Glomerular endothelial cell (primary cell): ENCODE results near the gene ANOS1. TPM values are rescaled to one million over a fixed set of nuclear protein-coding genes. Genes with fewer than 3 reads are reported as not detected.
"Not testable (repeated sequence)": the region's sequence is repeated elsewhere in the genome, so short reads cannot be mapped to it uniquely, and the experiment has no call there.

Experiments
- DNase-seq: peaks from one replicate; pipeline ENCODE4 v3.0.0-alpha.2; 2011; ENCODE audit warnings: low read depth, low spot score; ENCODE audit errors: extremely low read depth
- total RNA-seq: library from RNA; depleted of rRNA; stranded (reverse); fragments of >200 nt; gene quantifications from 2 replicates; pipeline ENCODE4 v1.2.3, GENCODE V29; 2015

ANOS1 gene
- total RNA-seq, 1 donor from 2014 or later, result 4.1 TPM

DNA sequence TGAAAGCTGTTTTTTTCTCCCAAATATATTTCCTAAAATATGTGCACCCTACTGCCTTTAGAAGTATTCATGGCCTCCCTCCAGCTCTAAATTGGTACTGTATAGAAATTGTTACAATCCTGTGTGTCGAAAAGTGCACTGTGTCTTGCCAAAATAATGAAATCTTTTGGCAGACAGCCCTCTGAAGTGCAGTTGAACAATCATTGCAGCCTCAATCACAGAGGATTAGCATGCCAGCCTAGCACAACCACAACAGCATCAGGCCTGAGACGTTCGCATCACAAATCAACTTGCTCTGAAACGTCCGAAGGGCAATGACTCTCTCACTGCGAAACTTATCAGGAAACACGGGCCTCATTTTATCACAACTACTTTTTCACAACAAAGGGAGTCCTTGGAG lies 99.0 kb downstream of the ANOS1 start:
- DNase-seq, result no peak

DNA sequence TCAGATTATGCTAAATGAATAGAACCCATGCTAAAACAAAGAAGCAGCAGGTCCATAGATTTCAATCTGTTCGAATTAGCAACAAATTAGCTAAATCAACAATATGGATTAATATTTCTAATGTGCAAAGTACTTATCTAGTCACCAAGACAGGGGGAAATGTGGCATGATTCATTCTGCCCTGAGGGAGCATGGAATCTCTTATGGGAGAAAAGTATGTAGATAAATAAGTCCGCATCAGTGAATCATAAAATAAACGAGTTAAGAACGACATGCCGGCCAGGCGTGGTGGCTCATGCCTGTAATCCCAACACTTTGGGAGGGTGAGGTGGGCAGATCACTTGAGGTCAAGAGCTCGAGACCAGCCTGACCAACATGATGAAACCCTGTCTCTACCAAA lies 102.1 kb downstream of the ANOS1 start:
- no peak for DNase-seq

DNA sequence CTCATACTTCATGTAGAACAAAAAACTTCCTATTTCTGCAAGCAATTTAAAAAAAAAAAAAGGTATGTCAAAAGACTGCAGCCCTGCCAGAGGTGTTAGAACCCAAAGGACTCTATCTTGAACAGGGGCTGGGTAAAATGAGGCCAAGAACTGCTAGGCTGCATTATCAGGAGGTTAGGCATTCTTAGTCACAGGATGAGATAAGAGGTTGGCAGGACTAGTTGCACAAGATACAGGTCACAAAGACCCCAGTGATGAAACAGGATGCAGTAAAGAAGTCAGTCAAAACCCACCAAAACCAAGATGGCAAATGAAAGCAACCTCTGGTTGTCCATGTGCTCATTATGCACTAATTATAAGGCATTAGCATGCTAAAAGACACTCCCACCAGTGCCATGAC lies 104.1 kb downstream of the ANOS1 start:
- DNase-seq, result no peak

DNA sequence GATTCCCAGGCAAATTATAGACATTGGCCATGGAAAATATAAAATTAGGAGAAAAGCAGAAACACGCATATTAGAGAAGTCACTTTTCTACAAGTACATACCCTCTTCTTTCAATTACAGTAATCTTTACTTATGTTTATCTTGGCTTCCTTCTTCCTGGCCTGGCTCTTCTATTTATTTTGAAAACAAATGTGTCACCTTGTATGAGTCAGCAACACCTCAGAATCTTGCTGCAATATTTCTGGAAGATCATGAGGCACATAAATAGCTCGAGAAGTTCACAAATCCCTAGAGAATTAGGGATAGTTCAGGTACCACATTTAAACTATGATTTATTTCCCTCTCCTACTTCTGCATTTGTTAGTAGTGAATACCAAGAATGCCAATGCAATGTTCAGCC lies 124.6 kb downstream of the ANOS1 start:
- no peak for DNase-seq

DNA sequence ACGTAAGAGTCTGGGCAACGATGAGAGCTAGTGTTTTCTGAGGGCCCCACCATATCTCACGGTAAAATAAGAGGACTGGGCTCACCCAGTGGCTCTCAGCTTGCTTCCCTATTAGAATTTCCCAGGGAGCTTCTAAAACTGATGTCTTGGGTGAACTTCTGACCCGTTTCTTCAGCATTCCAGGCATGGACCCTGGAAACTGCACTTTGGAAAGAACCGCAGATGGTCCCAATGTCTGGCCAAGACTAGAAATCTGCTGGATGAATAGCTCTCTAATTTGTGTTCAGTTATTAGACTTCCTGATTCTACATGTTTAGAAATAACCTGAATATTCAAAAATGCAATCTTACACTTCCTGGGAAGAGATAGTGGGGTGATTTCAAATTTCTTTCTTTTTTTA lies 127.8 kb downstream of the ANOS1 start:
- no peak for DNase-seq

DNA sequence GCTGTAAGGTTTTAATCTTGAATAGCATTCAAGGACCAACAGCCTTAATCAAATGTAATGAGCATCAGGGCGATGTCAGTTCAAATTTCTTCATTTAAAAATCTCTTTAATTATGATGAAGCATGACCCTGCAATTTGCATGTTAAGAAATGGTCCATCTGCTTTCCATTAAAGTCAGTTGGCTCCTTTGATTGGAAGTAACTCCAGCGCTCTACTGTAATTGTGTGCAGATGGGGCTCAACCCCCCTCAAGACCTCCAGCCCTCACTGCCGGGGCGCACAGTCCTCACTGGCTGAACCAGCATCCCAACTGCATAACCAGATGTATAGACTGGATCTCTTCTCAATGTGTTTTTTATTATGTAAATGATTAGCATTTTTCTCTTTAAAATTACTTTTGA lies 140.4 kb downstream of the ANOS1 start:
- no peak for DNase-seq

DNA sequence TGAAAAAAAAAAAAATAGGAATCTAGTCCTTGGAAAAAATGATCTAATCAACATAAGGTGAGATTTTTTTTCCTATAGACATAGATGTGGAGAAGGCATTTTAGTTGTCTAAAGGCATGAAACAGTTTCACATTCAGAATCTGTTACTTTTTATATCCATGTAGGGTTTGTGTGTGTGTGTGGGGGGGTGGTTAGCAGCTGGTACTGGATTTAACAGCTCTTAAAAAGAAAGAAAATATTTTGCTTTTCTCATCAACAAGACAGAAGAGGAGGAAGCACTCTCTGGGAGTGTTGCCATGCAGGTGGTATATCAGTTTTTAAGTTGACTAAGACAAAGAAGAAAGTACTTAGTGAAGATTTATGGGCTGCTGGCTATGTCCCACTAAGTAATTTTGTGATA lies 145.0 kb downstream of the ANOS1 start:
- DNase-seq, result no peak

DNA sequence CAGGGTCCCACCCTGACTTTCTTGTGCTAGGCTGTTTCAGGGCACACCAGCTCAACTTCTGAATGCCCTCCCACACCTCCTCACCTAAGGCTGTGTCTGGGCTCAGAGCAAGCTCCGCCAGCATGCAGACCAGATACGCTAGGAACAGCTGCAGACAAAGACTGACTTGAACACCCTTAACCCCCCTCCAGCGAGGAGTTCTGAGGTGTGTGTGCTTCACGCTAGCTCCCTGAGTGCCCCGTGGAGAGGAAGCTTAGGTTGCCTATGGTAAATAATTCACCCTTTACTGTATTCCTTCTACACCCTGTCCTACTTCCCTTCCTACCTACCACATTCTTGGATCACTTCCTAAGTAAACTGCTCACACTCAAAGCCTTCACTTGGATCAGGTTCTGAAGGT lies 152.3 kb downstream of the ANOS1 start:
- no peak for DNase-seq

DNA sequence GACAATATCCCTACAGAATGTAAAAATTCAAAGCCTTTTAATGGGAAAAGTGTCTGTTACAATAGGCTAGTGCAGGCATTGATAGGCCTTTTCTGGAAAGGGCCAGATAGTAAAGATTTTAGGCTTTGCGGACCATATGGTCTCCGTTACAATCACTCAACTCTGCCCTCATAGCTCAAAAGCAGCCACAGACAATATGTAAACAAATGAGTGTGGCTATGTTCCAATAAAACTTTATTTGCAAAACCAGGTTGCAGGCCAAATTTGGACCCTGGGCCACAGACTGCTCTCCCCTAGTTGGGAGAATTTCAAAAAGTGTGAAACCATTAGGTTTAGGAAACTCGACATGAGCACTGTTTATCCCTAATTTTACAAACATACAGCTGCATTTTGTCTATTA lies 155.1 kb downstream of the ANOS1 start:
- DNase-seq, result no peak

DNA sequence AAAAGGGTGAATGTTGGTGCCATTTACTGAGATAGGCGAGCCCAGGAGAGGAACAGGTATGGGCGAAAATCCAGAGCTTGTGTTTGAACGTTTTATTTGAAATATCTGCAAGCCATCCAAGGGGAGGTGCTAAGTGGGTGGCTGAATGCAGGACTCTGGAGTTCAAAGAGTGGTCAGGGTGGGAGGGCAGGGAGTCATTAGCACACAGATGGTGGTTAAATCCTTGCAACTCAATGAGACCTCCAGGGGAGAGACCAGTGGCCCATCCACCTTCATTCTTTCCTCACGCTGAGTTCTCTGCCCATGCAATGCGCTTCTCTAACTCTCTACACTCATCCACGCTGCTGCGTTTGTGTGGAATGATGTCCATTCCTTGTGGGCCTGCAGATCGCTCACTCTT lies 166.2 kb downstream of the ANOS1 start:
- no peak for DNase-seq

DNA sequence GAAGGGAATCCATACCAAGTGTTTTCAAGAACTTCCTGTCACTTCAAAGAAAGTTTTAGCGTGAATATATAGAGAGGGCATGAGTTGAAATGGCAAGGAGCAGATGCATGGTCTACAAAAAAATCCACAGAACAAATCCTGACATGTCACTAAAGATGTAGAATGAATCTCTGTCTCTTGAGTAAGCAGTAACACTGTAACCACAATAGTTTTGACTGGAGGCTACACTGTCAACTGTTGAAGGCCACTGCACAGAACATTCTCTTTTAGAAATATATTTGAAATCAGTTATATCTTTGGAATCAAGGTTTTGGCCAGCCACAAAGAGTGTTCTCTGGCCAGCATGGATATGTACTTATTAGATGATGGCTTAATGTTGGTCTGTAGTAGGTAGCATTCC lies 183.5 kb downstream of the ANOS1 start:
- no peak for DNase-seq

DNA sequence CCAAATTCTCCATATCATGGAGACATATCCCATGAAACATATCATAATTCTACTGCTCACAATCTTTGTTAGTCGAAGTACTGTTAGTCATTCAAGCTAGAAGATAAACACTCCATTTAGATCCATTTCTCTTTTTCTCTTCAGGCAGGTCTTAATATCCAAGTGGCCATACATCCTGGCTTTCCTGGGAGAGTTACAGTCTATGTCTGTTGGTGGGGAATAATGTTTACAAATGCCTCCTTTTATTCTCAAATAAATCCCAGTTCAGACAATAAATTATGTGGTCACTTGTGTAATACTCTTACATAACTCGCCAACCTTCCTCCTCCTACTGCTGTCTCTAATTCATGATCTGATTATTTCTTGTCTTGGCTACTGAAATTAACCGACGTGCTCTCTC lies 185.2 kb downstream of the ANOS1 start:
- no peak for DNase-seq

DNA sequence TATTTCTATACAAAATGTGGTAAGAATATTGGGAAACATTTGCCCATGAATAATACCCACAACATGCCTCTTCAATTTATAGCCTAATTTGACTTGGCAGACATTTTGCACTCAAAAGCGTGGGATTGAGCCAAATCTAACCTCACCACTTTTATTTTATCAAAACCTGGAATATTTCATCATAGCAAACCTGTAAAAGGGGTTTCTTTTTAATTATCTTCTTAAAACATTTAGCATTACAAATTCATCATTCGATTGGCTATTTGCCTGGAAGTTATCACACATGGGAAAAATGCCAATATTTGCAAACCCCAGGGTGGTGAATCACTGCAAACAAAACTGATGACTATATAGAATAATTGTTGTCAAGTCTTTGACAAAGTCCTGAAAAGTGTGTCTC lies 211.1 kb downstream of the ANOS1 start:
- no peak for DNase-seq

DNA sequence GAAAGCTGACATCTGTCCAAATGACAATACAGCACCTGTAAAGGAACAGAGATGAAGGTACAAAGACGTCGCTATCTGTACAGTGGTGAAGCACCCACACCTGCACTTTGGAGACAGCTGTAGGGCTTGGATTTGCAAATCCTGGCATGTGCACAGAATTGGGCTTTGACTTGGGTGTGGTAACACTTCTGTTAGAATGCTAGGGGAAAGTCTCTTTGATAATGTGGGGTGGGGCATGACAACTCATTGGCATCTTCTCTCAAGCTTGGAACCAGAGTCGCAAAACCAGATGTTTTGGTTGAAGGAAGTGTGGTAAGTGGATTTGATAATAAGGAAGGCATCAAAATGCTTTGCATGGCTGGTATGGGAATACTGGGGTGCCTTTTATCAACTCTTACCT lies 211.8 kb downstream of the ANOS1 start:
- no peak for DNase-seq

DNA sequence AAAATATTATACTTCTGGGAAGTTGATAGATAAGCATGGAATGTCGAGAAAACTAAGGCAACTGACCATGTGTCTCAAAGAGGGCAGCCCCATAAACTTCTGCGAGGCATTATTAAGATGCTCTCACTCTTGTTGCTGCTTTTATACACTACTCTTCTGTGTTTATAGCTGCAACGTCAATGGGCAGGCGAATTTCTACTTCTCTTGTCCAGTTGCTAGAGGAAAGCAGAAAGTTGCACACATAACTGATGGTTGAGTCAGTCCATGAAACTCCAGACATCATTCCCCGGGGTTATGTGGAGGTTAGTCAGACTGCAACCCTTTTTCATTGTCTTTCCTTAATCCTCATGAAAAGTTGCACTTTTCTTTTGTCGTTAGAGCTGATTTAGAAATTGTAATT lies 227.5 kb downstream of the ANOS1 start:
- no peak for DNase-seq

DNA sequence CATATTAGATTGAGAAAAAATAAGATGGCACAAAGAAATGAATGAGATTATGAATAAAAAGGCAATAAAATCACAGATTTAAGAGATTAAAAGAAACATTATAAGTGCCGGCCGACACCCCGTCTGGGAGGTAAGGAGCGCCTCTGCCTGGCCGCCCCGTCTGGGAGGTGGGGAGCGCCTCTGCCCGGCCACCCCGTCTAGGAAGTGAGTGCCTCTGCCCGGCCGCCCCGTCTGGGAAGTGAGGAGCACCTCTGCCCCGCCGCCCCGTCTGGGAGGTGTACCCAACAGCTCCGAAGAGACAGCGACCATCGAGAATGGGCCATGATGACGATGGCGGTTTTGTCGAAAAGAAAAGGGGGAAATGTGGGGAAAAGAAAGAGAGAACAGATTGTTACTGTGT lies 229.8 kb downstream of the ANOS1 start:
- not testable (repeated sequence) for DNase-seq

DNA sequence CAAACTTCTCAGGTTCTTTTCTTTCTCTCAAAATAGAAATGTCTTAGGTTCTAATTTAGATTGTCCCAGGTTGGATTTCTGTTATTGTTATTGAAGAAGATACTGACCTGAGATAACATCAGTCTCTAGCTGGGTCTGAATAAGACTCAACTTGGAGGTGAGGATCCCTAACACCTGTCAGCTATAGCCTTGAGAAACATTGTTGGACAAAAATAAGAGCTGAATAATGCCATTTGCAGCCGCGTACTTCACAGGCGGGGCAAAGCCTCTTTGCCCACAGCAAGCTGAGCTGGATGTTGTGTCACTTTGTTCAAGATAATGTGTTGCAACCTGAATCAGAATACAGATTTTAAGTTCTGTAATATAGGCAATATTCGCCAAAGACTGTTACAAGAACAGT lies 231.7 kb downstream of the ANOS1 start:
- DNase-seq, result no peak

DNA sequence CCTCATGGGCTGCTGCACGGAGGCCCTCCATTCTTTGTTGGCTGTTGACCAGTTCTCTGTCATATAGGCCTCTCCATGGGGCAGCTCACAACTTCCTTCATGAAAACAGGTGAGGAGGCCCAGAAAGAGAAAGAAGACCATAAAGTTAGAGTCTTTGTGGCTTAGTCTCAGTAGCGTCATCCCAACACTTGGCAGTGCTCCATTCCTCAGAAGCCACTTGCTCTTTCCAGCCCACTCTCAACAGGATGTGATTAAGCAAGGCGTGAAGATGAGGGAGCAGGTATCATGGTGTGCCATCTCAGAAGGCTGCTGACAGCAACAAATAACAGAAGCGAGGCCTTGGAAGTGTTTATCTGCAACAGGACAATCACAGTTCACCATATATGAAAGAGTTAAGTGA lies 236.9 kb downstream of the ANOS1 start:
- DNase-seq, result not testable (repeated sequence)

DNA sequence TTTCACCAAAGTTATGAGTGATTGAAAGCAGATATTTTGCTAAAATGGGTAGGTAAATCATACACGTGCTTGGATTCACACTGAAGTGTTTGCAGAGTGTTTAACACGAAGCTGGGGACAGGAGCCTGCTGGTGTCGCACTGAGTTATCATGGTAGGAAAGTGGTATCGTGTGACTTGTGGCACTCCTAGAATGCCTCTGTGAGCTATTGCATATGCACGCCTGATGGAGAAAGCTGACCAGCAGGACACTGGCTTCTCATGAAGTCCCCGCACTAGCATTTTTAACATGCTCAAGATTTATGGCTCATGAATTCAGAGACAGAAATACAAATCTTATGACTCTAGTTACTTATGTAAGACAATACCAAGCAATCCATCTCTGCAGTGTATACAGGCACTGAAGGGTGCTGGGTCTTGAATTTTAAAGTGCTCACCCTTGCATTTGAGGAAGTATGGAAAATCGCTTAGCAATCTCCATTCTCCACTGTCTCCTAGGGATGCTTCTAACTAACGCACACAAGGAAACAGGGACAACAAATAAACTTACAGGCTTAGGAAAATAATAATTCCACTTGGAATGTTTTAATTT lies 247.5 kb downstream of the ANOS1 start:
- DNase-seq, result no peak
